IgD-negative memory B cell (primary cell): Measurements from ENCODE around the gene NR3C1. TPM values are rescaled to one million over a fixed set of nuclear protein-coding genes. Genes with fewer than 3 reads are reported as not detected.

Experiments
- H3K27ac Mint-ChIP-seq, 3 donors: one replicate each; pipeline ENCODE4 v1.8.0; 2020 to 2022; ENCODE audit warnings: mild to moderate bottlenecking in 3 of 3, mixed read lengths in 3 of 3, moderate library complexity in 1 of 3
- H3K27me3 Mint-ChIP-seq: one replicate; pipeline ENCODE4 v1.8.0; 2021; ENCODE audit warnings: mixed read lengths
- H3K36me3 Mint-ChIP-seq: one replicate; pipeline ENCODE4 v1.8.0; 2020; ENCODE audit warnings: mild to moderate bottlenecking, mixed read lengths
- H3K4me1 Mint-ChIP-seq, 3 donors: one replicate each; pipeline ENCODE4 v1.8.0; 2020 to 2022; ENCODE audit warnings: mixed read lengths in 3 of 3, mild to moderate bottlenecking in 1 of 3
- H3K4me3 Mint-ChIP-seq, 4 donors: one replicate each; pipeline ENCODE4 v1.8.0; 2020 to 2022; ENCODE audit warnings: mild to moderate bottlenecking in 4 of 4, mixed read lengths in 4 of 4, moderate library complexity in 3 of 4
- H3K9me3 Mint-ChIP-seq, 3 donors: one replicate each; pipeline ENCODE4 v1.8.0; 2020 to 2021; ENCODE audit warnings: mixed read lengths in 3 of 3, mild to moderate bottlenecking in 1 of 3
- polyA plus RNA-seq: library from polyadenylated mRNA; unstranded; fragments of 300-500 nt; fragmentation: Illumina TruSeq; gene quantifications from one replicate; pipeline ENCODE4 v1.2.3, GENCODE V29; 2021

The NR3C1 gene
- polyA plus RNA-seq, 1 donor from 2014 or later, result 78.4 TPM

DNA sequence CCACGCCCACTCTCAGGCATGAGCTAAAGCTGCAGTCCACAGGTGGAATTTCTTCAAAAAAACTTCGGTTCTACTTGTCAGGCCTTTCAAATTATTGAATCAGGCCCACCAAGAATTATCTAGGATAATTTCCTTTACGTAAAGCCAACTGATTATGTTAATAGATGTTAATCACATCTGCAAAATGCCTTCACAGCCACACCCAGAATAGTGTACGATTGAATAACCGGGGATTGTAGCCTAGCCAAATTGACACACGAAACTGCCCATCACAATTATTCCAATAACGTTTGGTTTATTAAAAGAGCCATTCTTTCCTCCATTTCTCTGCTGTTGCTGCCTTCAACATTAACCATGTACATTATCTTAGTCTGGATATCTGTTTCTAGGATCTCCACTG is 148.7 kb downstream of the NR3C1 start:
- Mint-ChIP-seq H3K27me3 (no peaks in the 10 kb centered on the region), H3K9me3 (no peaks in the 10 kb centered on the region), H3K27ac (no peak overlapping the region), H3K4me3 (no peak overlapping the region), H3K36me3 (no peaks in the 10 kb centered on the region), H3K4me1 (peaks cover 0 to 2% (median 2%) of the 10 kb centered on the region in 3 donors)

- no peaks in the 10 kb centered on the region for H3K36me3 Mint-ChIP-seq
- H3K27me3 Mint-ChIP-seq, result no peaks in the 10 kb centered on the region
- H3K4me3 Mint-ChIP-seq, result no peak overlapping the region
- H3K4me1 Mint-ChIP-seq, result peaks cover 0 to 2% (median 2%) of the 10 kb centered on the region in 3 donors
- no peak overlapping the region for H3K27ac Mint-ChIP-seq
- no peaks in the 10 kb centered on the region for H3K9me3 Mint-ChIP-seq
Observed at GRCh38 chr5:143251946-143252345, 151.5 kb downstream of the NR3C1 start.

DNA sequence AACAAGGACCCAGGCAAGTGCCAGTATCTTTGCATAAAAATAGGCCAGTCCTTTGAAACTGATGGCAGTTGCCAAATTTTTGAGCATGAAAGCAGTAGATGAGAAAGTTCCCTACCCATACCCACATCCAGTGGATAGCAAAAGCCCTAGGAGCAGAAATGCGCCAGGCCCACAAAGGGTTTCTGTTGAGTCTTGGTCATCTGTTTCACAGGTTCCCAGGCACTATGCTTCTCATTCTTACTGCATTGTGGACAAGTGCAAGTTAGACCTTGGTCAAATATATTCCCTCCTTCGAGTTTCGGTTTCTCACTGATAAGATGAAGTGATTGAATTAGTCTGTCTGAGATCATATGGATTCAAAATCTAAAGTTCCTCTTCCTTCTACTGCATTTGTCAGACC is 152.3 kb downstream of the NR3C1 start:
- H3K27me3 Mint-ChIP-seq, result no peaks in the 10 kb centered on the region
- no peaks in the 10 kb centered on the region for H3K9me3 Mint-ChIP-seq
- H3K27ac Mint-ChIP-seq, result no peak overlapping the region
- H3K4me1 Mint-ChIP-seq, result peaks cover 0 to 2% (median 2%) of the 10 kb centered on the region in 3 donors
- no peak overlapping the region for H3K4me3 Mint-ChIP-seq
- H3K36me3 Mint-ChIP-seq, result no peaks in the 10 kb centered on the region

GRCh38 chr5:143249851-143250250 is 153.6 kb downstream of the NR3C1 start:
- Mint-ChIP-seq H3K27me3 (no peaks in the 10 kb centered on the region), H3K4me1 (peaks cover 0 to 2% (median 2%) of the 10 kb centered on the region in 3 donors), H3K27ac (no peak overlapping the region)

GRCh38 chr5:143248822-143249579 is 154.5 kb downstream of the NR3C1 start:
- Mint-ChIP-seq H3K36me3 (no peaks in the 10 kb centered on the region), H3K27me3 (no peaks in the 10 kb centered on the region), H3K27ac (no peak overlapping the region), H3K9me3 (peaks cover 0 to 5% (median 0%) of the 10 kb centered on the region in 3 donors), H3K4me3 (no peak overlapping the region), H3K4me1 (peaks cover 0 to 2% (median 2%) of the 10 kb centered on the region in 3 donors)

More at GRCh38 chr5:143249851-143250250, 153.6 kb downstream of the NR3C1 start:
- Mint-ChIP-seq H3K9me3 (peaks cover 0 to 5% (median 0%) of the 10 kb centered on the region in 3 donors), H3K36me3 (no peaks in the 10 kb centered on the region), H3K4me3 (no peak overlapping the region)

DNA sequence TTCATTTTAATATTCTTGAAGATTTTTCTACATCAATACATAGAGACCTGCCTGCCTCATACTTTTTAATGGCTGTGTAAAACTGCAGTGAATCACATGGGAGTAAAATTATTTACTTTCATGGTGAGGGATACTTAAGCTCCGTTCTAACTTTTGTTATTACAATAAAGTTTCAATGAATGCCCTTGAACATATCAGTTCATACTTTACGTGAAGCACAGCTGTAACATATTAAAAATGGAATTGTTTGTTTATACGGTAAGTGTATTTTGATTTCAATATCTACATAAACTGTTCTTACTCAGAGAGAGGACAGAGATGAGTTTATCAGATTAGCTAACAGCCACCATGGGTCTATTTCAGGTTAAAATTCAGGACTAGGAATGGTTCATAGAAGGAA is 155.1 kb downstream of the NR3C1 start:
- Mint-ChIP-seq H3K27me3 (no peaks in the 10 kb centered on the region), H3K9me3 (peaks cover 0 to 5% (median 0%) of the 10 kb centered on the region in 3 donors), H3K4me1 (peaks cover 0 to 2% (median 2%) of the 10 kb centered on the region in 3 donors), H3K27ac (no peak overlapping the region), H3K4me3 (no peak overlapping the region), H3K36me3 (no peaks in the 10 kb centered on the region)

DNA sequence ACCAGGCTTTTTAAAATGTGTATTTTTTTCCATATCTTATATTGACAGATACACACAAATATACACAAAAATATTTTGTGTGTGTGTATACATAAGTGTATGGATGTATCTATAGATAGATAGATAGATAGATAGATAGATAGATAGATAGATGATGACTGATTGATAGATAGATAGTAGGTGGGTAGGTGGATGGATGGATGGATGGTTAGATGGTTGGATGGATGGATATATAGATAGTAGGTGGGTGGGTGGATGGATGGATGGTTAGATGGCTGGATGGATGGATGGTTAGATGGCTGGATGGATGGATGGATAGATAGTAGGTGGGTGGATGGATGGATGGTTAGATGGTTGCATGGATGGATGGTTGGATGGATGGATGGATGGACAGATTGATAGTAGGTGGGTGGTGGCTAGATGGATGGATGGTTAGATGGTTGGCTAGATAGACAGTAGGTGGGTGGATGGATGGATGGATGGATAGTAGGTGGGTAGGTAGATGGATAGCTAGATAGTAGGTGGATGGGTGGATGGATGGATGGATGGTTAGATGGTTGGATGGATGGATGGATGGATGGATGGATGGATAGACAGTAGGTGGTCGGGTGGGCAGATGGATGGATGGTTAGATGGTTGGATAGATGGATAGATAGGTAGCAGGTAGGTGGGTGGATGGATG is 156.2 kb downstream of the NR3C1 start:
- H3K27ac Mint-ChIP-seq, result no peak overlapping the region
- H3K4me3 Mint-ChIP-seq, result no peak overlapping the region
- H3K27me3 Mint-ChIP-seq, result no peaks in the 10 kb centered on the region

DNA sequence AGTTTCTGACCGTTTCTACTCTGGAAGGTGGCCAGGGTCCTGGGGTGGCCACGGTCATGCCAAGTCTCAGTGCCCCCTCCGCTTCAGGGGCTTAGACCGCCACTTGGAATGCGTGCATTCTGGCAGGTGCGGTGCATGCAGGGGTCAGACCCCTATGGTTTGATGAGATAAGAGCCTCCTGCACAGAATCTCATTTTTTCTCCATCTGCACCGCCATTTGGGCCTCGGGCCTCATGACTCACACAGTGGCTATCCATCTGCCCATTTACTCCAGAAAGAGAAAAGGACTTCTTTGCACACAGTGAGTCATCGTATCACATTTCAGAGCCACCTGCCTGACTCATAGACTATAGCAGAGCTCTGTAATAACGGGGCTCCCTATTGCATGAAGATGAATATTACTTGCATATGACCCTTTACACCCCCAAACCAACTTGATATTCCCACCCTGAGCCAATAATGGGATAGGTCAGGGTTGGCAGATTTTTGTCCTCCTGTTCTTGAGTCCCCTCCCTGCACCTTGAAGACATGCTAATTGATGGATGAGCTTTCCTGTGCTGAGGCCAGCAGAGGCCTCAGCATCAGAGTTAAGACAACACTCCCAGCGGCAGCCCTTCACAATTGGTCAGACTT is 157.4 kb downstream of the NR3C1 start:
- H3K36me3 Mint-ChIP-seq, result no peaks in the 10 kb centered on the region
- peaks cover 0 to 5% (median 0%) of the 10 kb centered on the region in 3 donors for H3K9me3 Mint-ChIP-seq
- H3K27me3 Mint-ChIP-seq, result peaks cover 1% of the 10 kb centered on the region
- no peaks in the 10 kb centered on the region for H3K4me1 Mint-ChIP-seq
- no peak overlapping the region for H3K27ac Mint-ChIP-seq
- no peak overlapping the region for H3K4me3 Mint-ChIP-seq

More for the DNA sequence above, 156.2 kb downstream of the NR3C1 start:
- Mint-ChIP-seq H3K9me3 (peaks cover 0 to 5% (median 0%) of the 10 kb centered on the region in 3 donors), H3K4me1 (peaks cover 0 to 1% (median 0%) of the 10 kb centered on the region in 3 donors), H3K36me3 (no peaks in the 10 kb centered on the region)

DNA sequence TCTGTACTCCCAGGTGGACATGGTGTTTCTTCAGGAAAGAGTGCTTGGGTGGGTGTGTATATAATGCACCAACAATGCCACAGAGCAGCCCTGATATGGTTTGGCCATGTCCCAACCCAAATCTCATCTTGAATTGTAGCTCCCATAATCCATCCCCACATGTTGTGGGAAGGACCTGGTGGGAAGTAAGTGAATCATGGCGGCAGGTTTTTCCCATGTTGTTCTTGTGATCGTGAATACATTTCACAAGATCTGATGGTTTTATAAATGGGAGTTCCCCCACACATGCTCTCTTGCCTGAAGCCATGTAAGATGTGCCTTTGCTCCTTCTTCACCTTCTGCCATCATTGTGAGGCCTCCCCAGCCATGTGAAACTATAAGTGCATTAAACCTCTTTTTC is 158.5 kb downstream of the NR3C1 start:
- H3K4me1 Mint-ChIP-seq, result no peaks in the 10 kb centered on the region

GRCh38 chr5:143244000-143244736 is 159.3 kb downstream of the NR3C1 start:
- no peak overlapping the region for H3K27ac Mint-ChIP-seq
- no peak overlapping the region for H3K4me3 Mint-ChIP-seq
- H3K36me3 Mint-ChIP-seq, result no peaks in the 10 kb centered on the region
- peaks cover 0 to 5% (median 0%) of the 10 kb centered on the region in 3 donors for H3K9me3 Mint-ChIP-seq
- no peaks in the 10 kb centered on the region for H3K4me1 Mint-ChIP-seq
- peaks cover 1% of the 10 kb centered on the region for H3K27me3 Mint-ChIP-seq

More for the DNA sequence above, 158.5 kb downstream of the NR3C1 start:
- no peak overlapping the region for H3K27ac Mint-ChIP-seq
- peaks cover 1% of the 10 kb centered on the region for H3K27me3 Mint-ChIP-seq
- no peak overlapping the region for H3K4me3 Mint-ChIP-seq
- H3K9me3 Mint-ChIP-seq, result peaks cover 0 to 5% (median 0%) of the 10 kb centered on the region in 3 donors
- no peaks in the 10 kb centered on the region for H3K36me3 Mint-ChIP-seq

- no peaks in the 10 kb centered on the region for H3K36me3 Mint-ChIP-seq
- H3K9me3 Mint-ChIP-seq, result peaks cover 0 to 5% (median 0%) of the 10 kb centered on the region in 3 donors
- peaks cover 1% of the 10 kb centered on the region for H3K27me3 Mint-ChIP-seq
- H3K4me3 Mint-ChIP-seq, result peak overlapping the region in 1 of 4 donors; percentile 71
- no peak overlapping the region for H3K27ac Mint-ChIP-seq
- H3K4me1 Mint-ChIP-seq, result no peaks in the 10 kb centered on the region
Observed at GRCh38 chr5:143243103-143243502, 160.4 kb downstream of the NR3C1 start.

GRCh38 chr5:143241892-143242291 is 161.6 kb downstream of the NR3C1 start:
- peaks cover 1% of the 10 kb centered on the region for H3K27me3 Mint-ChIP-seq
- H3K4me3 Mint-ChIP-seq, result no peak overlapping the region
- no peak overlapping the region for H3K27ac Mint-ChIP-seq
- no peaks in the 10 kb centered on the region for H3K36me3 Mint-ChIP-seq
- H3K4me1 Mint-ChIP-seq, result no peaks in the 10 kb centered on the region
- peaks cover 0 to 5% (median 0%) of the 10 kb centered on the region in 3 donors for H3K9me3 Mint-ChIP-seq

DNA sequence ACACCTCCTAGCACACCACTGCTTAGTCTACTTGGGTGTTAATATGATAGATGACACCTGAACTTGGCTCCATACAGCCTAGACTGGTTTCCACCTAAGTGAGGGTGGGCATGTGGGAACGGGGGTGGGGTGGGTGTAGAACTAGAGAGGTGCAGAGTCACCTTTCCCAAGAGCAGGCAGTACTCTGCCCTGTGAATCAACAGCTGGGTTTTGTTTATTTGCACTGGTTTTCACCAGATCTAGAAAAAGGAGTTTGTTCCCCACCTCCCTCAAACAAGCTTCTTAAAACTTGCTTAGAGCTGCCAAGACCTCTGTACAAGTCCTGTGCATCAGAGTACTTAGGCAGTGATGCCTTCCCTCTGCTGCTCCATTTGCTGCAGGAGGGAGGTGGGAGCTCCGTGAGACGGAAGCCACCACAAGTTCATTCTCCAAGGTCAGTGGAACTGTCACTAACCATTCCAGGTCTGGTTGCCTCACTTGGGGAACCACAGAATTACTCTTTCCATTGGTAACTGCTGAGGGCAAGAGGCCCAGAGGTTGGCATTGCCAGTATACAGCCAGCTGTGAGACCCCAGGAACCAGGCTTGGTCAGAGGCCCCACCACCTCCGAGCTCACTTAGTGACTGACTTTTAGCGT is 163.5 kb downstream of the NR3C1 start:
- no peaks in the 10 kb centered on the region for H3K4me1 Mint-ChIP-seq
- H3K27me3 Mint-ChIP-seq, result peaks cover 1% of the 10 kb centered on the region
- no peak overlapping the region for H3K4me3 Mint-ChIP-seq
- no peaks in the 10 kb centered on the region for H3K36me3 Mint-ChIP-seq
- no peak overlapping the region for H3K27ac Mint-ChIP-seq
- no peaks in the 10 kb centered on the region for H3K9me3 Mint-ChIP-seq

DNA sequence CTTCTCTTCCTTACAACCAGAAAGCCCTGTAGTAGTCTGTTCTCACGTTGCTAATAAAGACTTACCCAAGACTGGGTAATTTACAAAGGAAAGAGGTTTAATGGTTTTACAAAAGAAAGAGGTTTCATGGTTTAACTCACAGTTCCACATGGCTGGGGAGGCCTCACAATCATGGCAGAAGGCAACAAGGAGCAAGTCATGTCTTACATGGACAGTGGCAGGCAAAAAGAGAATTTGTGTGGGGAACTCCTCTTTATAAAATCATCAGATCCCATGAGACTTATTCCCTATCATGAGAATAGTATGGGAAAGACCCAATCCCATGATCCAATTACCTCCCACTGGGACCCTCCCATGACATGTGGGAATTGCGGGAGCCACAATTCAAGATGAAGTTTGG is 164.9 kb downstream of the NR3C1 start:
- H3K27me3 Mint-ChIP-seq, result peaks cover 1% of the 10 kb centered on the region
- H3K9me3 Mint-ChIP-seq, result no peaks in the 10 kb centered on the region
- no peak overlapping the region for H3K4me3 Mint-ChIP-seq
- H3K27ac Mint-ChIP-seq, result peak overlapping the region in 1 of 3 donors; percentile 63
- no peaks in the 10 kb centered on the region for H3K4me1 Mint-ChIP-seq
- H3K36me3 Mint-ChIP-seq, result no peaks in the 10 kb centered on the region
